Amniotic stem cell (primary cell): ENCODE results near the gene ZNF3.
"Not testable (repeated sequence)": the region's sequence is repeated elsewhere in the genome, so short reads cannot be mapped to it uniquely, and the experiment has no call there.

ENCODE experiments used
- DNase-seq: peaks from one replicate; lab custom pipeline; 2025; lab: John Stamatoyannopoulos, UW

Gene ZNF3

DNA sequence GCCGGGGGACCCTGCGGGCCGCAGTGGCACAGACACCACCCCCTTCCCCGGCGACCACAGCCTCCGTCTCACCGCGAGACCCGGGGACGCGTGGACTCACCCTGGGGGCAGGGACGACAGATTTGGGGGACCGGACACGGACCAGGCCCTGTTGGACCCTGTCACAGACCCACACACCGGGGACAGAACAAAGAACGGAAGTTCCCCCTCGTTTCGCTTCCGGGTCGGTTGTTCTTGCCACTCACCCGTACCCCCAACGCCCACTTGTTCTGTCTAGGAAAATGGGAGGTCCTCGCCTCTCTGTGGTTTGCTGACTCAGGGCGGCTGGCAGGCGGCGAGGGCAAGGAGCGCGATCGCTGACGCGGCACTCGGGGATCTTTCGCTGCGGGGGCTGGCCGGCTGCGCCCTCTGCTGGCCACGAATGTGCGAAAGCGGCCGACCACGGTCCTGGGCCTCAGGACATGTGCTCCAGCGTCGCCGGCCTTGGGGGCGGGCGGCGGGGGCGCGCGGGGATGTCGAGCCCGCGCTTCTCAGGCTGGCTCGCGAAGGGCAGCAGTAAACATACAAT lies at the start of gene ZNF3:
ZNF3 (minus strand) TSS at position 189 of the 568 bp plus-strand sequence. CDS start 4,366 bp downstream, outside the sequence.
- peak; percentile 98 for DNase-seq

GRCh38 chr7:100130608-100131453 lies 49.3 kb upstream of the ZNF3 start:
- peak; percentile 9 for DNase-seq

DNA sequence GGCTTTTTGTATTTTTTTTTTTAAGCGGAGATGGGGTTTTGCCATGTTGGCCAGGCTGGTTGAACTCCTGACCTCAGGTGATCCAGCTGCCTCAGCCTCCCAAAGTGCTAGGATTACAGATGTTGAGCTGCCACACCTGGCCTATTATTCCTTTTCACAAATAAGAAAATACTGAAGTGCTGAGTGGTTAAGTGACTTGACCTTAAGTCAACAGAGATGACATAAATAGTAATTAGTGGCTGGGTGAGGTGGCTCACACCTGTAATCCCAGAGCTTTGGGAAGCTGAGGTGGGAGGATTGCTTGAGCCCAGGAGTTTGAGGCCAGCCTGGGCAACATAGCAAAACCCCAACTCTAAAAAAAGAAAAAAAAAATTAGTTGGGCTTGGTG lies 48.7 kb upstream of the ZNF3 start:
- not testable (repeated sequence) for DNase-seq

- DNase-seq: no peak
Measured at GRCh38 chr7:100128637-100128963, 47.1 kb upstream of the ZNF3 start.

- DNase-seq: no peak
Measured at GRCh38 chr7:100127866-100128636, 46.5 kb upstream of the ZNF3 start.

GRCh38 chr7:100126931-100127865 lies 45.7 kb upstream of the ZNF3 start, which contains the start of gene MBLAC1:
Gene MBLAC1 (plus strand): TSS chr7:100126967. CDS start chr7:100127396, 429 bp downstream.
- peak; percentile 81 for DNase-seq

DNA sequence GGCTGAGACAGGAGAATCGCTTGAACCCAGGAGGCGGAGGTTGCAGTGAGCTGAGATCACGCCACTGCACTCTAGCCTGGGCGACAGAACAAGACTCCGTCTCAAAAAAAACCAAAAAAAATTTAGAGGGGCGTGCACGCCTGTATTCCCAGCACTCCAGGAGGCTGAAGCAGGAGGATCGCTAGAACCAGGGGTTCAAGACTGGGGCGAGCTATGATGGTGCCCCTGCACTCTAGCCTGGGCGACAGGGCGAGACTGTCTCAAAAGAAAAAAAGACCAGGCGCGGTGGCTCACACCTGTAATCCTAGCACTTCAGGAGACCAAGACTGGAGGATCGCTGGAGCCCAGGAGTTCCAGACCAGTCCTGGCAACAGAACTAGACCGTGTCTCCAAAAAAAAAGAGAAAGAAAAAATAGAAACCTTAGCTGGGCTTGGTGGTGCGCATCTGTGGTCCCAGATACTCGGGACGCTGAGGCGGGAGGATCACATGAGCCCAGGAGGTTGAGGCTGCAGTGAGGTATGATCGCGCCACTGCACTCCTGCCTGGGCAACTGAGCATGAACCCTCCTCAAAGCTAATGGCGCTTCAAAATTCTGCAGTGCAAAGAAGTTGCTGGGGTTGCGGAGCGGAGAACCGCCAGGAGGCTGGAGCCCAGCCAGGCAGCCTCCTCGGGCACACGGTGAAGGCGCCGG lies 44.9 kb upstream of the ZNF3 start:
- no peak for DNase-seq

DNA sequence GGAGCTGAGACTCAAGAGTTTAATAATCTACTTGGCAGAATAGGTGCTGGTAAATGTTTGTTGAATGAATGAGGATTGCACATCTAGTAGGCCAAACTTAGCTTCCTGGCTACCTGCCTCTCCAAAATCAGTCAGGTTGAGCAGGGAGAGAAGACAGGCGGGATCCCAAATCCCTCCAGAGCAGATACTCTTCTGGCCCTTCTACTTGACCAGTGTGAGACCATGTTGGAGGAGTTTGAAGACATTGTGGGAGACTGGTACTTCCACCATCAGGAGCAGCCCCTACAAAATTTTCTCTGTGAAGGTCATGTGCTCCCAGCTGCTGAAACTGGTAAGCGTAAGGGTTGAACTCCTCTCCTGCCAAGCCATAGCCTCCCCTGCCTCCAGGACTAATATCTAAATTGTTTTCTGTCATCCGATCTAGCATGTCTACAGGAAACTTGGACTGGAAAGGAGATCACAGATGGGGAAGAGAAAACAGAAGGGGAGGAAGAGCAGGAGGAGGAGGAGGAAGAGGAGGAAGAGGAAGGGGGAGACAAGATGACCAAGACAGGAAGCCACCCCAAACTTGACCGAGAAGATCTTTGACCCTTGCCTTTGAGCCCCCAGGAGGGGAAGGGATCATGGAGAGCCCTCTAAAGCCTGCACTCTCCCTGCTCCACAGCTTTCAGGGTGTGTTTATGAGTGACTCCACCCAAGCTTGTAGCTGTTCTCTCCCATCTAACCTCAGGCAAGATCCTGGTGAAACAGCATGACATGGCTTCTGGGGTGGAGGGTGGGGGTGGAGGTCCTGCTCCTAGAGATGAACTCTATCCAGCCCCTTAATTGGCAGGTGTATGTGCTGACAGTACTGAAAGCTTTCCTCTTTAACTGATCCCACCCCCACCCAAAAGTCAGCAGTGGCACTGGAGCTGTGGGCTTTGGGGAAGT lies 43.0 kb upstream of the ZNF3 start:
- no peak for DNase-seq

GRCh38 chr7:100122568-100122967 lies 41.0 kb upstream of the ZNF3 start:
- no peak for DNase-seq

- no peak for DNase-seq
Measured at GRCh38 chr7:100122067-100122466, 40.5 kb upstream of the ZNF3 start.

- DNase-seq: no peak
Measured at GRCh38 chr7:100120733-100121036, 39.2 kb upstream of the ZNF3 start.

GRCh38 chr7:100119970-100120732 lies 38.6 kb upstream of the ZNF3 start:
- peak; percentile 55 for DNase-seq

DNA sequence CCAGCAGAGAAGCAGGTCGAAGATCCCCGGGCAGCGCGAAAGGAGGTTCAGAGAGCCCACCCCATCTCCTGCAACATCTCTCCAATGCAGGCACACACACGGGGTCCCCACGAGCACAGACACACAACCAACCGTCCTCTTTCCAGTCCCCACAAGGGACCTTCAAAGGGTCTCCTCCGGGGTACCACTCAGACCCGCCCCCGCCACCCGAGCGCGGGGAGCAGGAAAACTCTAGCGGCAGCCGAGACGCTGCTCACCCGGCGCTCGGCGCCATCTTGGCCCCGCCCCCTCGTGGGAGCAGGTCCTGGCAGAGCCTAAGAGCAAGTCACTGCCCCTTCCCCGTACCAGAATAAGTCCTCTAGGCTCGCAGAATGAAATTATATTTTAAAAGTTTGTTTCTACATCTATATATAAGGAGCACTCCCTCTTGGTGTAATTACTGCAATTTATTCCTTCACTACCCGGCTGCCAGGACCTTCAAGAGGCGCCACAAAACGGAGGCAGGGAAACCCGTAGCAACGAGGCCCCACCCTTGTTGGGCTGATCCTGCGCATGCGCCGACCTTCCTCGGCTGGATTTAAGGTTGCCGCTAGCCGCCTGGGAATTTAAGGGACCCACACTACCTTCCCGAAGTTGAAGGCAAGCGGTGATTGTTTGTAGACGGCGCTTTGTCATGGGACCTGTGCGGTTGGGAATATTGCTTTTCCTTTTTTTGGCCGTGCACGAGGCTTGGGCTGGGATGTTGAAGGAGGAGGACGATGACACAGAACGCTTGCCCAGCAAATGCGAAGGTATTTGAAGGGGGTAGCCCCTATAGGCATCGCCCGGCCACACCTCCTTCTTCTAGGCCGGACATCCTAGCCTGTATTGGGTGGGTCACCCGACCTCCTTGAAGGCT lies 37.8 kb upstream of the ZNF3 start, which contains the start of the genes CNPY4 and TAF6:
CNPY4 (plus strand) TSS at position 563 of the 898 bp plus-strand sequence; CDS start at position 674, 111 bp downstream.
TAF6 (minus strand) TSS at position 287 of the 898 bp plus-strand sequence. CDS start 5,149 bp downstream, outside the sequence.
- DNase-seq: peak; percentile 92

- no peak for DNase-seq
Measured at GRCh38 chr7:100118388-100119071, 37.0 kb upstream of the ZNF3 start.

DNA sequence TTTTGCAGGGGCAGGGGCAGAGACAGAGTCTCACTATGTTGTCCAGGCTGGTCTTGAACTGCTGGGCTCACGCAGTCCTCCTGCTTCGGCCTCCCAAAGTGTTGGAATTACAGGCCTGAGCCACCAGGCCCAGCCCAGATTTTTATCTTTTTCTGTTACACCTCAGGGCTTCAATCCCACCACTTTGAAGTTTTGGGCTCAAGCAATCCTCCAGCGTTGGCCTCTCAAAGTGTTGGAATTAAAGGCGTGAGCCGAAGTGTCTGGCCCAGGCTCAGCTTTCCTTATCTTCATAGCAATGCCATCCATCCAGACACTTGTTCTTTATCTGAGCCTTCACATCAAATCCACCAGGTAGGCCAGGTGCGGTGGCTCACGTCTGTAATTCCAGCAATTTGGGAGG lies 33.5 kb upstream of the ZNF3 start:
- no peak for DNase-seq

DNA sequence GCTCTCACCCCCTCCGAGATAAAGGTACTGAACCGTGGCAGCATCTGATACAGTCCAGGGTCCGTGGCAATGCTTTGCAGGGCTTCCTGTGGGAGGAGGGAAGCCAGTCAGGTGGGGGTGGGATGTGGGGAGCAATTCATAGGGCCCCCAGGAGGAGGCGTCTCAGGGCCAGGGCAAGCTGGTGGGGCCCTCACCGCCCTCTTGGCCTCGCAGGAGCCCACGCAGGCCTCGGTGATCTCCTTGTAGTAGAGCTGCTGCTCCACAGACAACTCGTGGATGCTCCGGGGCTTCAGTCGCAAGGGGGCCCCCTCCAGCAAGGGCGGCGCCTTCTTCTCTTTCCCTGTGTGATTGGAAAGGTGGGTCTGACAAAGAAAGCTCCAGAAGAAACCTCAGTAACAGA lies 30.4 kb upstream of the ZNF3 start:
- no peak for DNase-seq

DNA sequence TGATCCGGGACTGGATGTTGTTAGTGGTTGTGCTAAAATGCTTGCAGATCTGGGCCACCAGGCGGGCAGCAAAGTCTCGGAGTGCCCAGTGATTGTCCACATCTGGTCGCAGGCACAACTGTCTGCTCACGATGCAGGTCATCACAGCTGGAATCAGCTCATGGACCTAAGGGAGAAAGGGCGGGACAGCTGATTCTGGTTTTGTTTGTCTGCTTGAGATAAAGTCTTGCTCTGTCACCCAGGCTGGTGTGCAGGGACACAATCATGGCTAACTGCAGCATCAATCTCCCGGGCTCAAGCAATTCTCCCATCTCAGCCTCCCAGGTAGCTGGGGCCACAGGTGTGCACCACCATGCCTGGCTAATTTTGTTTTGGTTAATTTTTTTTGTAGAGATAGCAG lies 29.6 kb upstream of the ZNF3 start:
- DNase-seq: no peak
